Measurements from ENCODE around the gene PRKG1. TPM values are rescaled to one million over a fixed set of nuclear protein-coding genes. Genes with fewer than 3 reads are reported as not detected.
"Not testable (repeated sequence)": the region's sequence is repeated elsewhere in the genome, so short reads cannot be mapped to it uniquely, and the experiment has no call there.

PRKG1 gene
- total and polyA plus RNA-seq, 4 donors: 0.46 to 5.1 (median 1.5) TPM

DNA sequence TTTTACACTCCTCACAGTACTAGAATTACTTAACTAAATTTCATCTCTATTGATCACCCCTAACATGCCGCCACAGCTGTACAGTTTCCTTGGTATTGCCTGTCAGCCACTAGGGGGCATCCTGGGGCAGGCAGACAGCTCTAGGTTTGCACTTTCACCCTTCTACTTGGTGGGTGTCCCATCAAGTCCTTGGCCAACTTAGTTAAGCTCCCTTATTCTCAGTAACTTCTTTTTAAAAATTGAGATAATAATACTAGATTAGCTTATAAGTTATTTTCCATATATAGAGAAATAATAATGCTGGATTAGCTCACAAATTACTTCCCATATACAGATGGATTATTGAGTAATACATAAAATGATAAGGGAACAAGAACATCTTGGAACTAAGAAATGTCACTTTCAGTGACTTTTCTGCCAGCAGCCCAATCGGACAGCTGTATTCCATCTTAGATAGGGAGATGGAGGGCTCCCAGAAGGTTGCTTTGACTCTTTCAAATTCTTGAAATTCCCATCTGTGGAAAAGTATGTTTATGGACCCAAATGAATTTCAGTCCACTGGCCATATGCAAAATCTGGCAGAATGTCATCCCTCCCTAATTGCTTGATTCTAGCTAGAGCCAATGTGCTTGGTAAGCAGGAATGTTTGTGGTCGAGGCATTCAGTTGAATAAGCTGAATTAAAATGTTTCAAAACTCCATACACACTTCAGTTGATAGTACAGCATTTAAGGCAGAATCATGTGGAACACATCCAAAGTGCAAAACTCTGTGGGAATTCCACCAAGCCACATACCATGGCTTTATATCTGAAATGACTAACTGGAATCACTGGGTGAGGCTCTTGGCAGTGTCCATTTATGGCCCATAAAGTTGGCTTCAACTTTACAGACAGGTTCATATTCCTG lies 315.4 kb downstream of the PRKG1 start (continued):
- TF ChIP-seq, protein P1, sequence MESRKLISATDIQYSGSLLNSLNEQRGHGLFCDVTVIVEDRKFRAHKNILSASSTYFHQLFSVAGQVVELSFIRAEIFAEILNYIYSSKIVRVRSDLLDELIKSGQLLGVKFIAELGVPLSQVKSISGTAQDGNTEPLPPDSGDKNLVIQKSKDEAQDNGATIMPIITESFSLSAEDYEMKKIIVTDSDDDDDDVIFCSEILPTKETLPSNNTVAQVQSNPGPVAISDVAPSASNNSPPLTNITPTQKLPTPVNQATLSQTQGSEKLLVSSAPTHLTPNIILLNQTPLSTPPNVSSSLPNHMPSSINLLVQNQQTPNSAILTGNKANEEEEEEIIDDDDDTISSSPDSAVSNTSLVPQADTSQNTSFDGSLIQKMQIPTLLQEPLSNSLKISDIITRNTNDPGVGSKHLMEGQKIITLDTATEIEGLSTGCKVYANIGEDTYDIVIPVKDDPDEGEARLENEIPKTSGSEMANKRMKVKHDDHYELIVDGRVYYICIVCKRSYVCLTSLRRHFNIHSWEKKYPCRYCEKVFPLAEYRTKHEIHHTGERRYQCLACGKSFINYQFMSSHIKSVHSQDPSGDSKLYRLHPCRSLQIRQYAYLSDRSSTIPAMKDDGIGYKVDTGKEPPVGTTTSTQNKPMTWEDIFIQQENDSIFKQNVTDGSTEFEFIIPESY (IDR thresholded peaks at IDR 0.05): no peak
- TF ChIP-seq EGR1 (IDR thresholded peaks at IDR 0.05; ENCODE audit: low read depth in 2 of 2): no peak
- no peak for TF ChIP-seq HNF4G (IDR thresholded peaks at IDR 0.05)

DNA sequence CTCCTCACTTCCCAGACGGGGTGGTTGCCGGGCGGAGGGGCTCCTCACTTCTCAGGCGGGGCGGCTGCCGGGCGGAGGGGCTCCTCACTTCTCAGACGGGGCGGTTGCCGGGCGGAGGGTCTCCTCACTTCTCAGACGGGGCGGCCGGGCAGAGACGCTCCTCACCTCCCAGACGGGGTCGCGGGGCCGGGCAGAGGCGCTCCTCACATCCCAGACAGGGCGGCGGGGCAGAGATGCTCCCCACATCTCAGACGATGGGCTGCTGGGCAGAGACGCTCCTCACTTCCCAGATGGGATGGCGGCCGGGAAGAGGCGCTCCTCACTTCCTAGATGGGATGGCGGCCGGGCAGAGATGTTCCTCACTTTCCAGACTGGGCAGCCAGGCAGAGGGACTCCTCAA lies 318.7 kb downstream of the PRKG1 start:
- WGBS: 96% methylated on average over 27 of the region's 29 CpGs

DNA sequence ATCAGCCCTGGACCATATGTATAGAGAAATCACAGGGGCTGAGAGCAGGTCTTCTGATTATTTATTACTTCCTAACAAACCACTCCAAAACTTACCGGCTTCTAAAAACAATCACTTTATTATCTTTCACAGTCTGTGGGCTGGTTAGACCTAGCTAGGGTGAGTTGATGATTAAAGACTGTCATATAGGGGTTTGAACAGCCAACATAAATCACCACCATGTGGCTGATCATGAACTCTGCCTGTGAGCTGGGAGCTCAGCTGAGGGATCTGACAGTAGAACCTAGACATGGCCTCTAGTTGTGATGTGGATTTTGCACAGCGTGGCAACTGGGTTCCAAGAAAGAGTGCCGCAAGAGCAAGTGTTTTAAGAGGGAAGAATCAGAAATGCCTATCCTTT lies 319.8 kb downstream of the PRKG1 start:
- TF ChIP-seq, protein P2, sequence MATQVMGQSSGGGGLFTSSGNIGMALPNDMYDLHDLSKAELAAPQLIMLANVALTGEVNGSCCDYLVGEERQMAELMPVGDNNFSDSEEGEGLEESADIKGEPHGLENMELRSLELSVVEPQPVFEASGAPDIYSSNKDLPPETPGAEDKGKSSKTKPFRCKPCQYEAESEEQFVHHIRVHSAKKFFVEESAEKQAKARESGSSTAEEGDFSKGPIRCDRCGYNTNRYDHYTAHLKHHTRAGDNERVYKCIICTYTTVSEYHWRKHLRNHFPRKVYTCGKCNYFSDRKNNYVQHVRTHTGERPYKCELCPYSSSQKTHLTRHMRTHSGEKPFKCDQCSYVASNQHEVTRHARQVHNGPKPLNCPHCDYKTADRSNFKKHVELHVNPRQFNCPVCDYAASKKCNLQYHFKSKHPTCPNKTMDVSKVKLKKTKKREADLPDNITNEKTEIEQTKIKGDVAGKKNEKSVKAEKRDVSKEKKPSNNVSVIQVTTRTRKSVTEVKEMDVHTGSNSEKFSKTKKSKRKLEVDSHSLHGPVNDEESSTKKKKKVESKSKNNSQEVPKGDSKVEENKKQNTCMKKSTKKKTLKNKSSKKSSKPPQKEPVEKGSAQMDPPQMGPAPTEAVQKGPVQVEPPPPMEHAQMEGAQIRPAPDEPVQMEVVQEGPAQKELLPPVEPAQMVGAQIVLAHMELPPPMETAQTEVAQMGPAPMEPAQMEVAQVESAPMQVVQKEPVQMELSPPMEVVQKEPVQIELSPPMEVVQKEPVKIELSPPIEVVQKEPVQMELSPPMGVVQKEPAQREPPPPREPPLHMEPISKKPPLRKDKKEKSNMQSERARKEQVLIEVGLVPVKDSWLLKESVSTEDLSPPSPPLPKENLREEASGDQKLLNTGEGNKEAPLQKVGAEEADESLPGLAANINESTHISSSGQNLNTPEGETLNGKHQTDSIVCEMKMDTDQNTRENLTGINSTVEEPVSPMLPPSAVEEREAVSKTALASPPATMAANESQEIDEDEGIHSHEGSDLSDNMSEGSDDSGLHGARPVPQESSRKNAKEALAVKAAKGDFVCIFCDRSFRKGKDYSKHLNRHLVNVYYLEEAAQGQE (IDR thresholded peaks at IDR 0.05): no peak
- TF ChIP-seq RAD21 (IDR thresholded peaks at IDR 0.05): no peak
- TF ChIP-seq, protein P3, sequence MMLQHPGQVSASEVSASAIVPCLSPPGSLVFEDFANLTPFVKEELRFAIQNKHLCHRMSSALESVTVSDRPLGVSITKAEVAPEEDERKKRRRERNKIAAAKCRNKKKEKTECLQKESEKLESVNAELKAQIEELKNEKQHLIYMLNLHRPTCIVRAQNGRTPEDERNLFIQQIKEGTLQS (IDR thresholded peaks at IDR 0.05): no peak
- no peak for TF ChIP-seq TAF1 (conservative IDR thresholded peaks at IDR 0.05)
- TF ChIP-seq SP1 (IDR thresholded peaks at IDR 0.05): no peak
- no peak for TF ChIP-seq NR2F2 (IDR thresholded peaks at IDR 0.05)
- TF ChIP-seq GABPA (IDR thresholded peaks at IDR 0.05 in 1 of 2, conservative IDR thresholded peaks at IDR 0.05 in 1 of 2): no peak
- no peaks in the 10 kb centered on the region for H3K36me3 ChIP-seq (ENCODE audit: control insufficient read depth in 4 of 4, insufficient read depth in 3 of 4, low read depth in 1 of 4, low read length in 3 of 4)
- no peak overlapping the region for H3K4me3 ChIP-seq (ENCODE audit: low read depth in 1 of 3, low read length in 3 of 3)
- WGBS: 91% methylated on average over 3 of the region's 3 CpGs
- H3K27ac ChIP-seq (ENCODE audit: low read depth in 1 of 2, low read length in 2 of 2): no peak overlapping the region
- no peak overlapping the region for H3K9ac ChIP-seq (ENCODE audit: low read depth in 1 of 2, low read length in 2 of 2)
- no peaks in the 10 kb centered on the region for H3K27me3 ChIP-seq (ENCODE audit: control insufficient read depth in 4 of 4, insufficient read depth in 4 of 4, low read length in 3 of 4)
- no peaks in the 10 kb centered on the region for H3K9me3 ChIP-seq (ENCODE audit: control insufficient read depth in 4 of 4, low read length in 3 of 4)
- no peak for DNase-seq (ENCODE audit: low spot score)
- peaks cover 0 to 3% (median 0%) of the 10 kb centered on the region in 4 donors for H3K4me1 ChIP-seq (ENCODE audit: control insufficient read depth in 4 of 4, insufficient read depth in 4 of 4, low read length in 3 of 4)

More for the DNA sequence above, 318.7 kb downstream of the PRKG1 start:
- H3K4me1 ChIP-seq (ENCODE audit: control insufficient read depth in 4 of 4, insufficient read depth in 4 of 4, low read length in 3 of 4); H3K27ac ChIP-seq (ENCODE audit: low read depth in 1 of 2, low read length in 2 of 2); H3K9me3 ChIP-seq (ENCODE audit: control insufficient read depth in 4 of 4, low read length in 3 of 4); H3K27me3 ChIP-seq (ENCODE audit: control insufficient read depth in 4 of 4, insufficient read depth in 4 of 4, low read length in 3 of 4); H3K36me3 ChIP-seq (ENCODE audit: control insufficient read depth in 4 of 4, insufficient read depth in 3 of 4, low read depth in 1 of 4, low read length in 3 of 4); H3K9ac ChIP-seq (ENCODE audit: low read depth in 1 of 2, low read length in 2 of 2); H3K4me3 ChIP-seq (ENCODE audit: low read depth in 1 of 3, low read length in 3 of 3); DNase-seq (ENCODE audit: low spot score): not testable (repeated sequence)
